ENCODE results near the gene PTGFR. TPM values are rescaled to one million over a fixed set of nuclear protein-coding genes. Genes with fewer than 3 reads are reported as not detected.

PTGFR gene
- 0.87 and 1.7 TPM in 2 replicates for total RNA-seq

GRCh38 chr1:78490861-78491450 is at the start of gene PTGFR:
PTGFR (plus strand) TSS chr1:78490974; CDS start chr1:78492744, 1,770 bp downstream.

Other genes with a start within 250 kb of the PTGFR start
- 37.1 and 38.9 TPM in 2 replicates for gene IFI44L, start 129.5 kb downstream of the PTGFR start, total RNA-seq
- gene IFI44, start 158.9 kb downstream of the PTGFR start, total RNA-seq: 62.4 and 72.7 TPM in 2 replicates